Mesodermal cell (in vitro differentiated cells): ENCODE measurements around the gene GRIN3B.

ENCODE experiments used
- H3K27ac ChIP-seq: 2 replicates; pipeline ENCODE4 v1.7.0; 2013; ENCODE audit warnings: mild to moderate bottlenecking, low read depth, low read length, moderate library complexity; ENCODE audit not compliant: severe bottlenecking
- H3K36me3 ChIP-seq: 2 replicates; pipeline ENCODE4 v1.7.1; 2013; ENCODE audit warnings: mild to moderate bottlenecking, low read length, moderate library complexity; ENCODE audit not compliant: control insufficient read depth, insufficient read depth
- H3K4me1 ChIP-seq: one replicate; pipeline ENCODE4 v1.7.1; 2013; ENCODE audit warnings: mild to moderate bottlenecking, low read length; ENCODE audit not compliant: insufficient read depth, control insufficient read depth, poor library complexity, severe bottlenecking
- H3K4me3 ChIP-seq: 2 replicates; pipeline ENCODE4 v1.7.0; 2013; ENCODE audit warnings: low read length, control low read depth, mild to moderate bottlenecking; ENCODE audit not compliant: insufficient read depth, poor library complexity, severe bottlenecking; ENCODE audit errors: extremely low read depth
- H3K9me3 ChIP-seq: 2 replicates; pipeline ENCODE4 v1.7.1; 2013; ENCODE audit warnings: mild to moderate bottlenecking, low read length, moderate library complexity; ENCODE audit not compliant: control insufficient read depth
- WGBS, 2 experiments: methylation state at CpG; one replicate each; pipeline ENCODE4 v1.1.5; 2013; ENCODE audit warnings: missing lambda C conversion rate in 2 of 2; ENCODE audit not compliant: insufficient coverage in 2 of 2; 5-methylcytosine and 5-hydroxymethylcytosine counted together

Gene GRIN3B

DNA sequence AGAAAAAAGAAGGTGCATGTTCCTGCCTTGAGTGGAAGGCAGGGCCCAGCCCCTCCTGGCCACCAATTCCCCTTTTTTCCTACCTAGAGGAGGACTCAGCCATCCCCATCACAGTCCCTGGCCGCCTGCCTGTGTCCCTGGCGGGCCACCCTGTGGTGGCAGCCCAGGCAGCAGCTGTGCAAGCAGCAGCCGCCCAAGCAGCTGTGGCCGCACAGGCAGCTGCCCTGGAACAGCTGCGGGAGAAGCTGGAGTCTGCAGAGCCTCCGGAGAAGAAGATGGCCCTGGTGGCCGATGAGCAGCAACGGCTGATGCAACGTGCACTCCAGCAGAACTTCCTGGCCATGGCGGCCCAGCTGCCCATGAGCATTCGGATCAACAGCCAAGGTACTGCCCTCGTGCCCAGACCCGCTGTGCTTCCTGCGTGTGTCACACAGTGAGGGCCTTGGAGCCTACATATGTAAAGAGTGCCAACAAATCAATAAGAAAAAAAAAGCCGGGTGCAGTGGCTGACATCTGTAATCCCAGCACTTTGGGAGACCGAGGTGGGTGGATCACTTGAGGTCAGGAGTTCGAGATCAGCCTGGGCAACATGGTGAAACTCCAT, 33.6 kb upstream of the GRIN3B start:
- WGBS, 2 experiments: 90 to 92% methylated on average over 15 to 16 of the region's 17 CpGs
- H3K4me3 ChIP-seq: no peak overlapping the region
- peaks cover 16% of the 10 kb centered on the region for H3K4me1 ChIP-seq
- no peaks in the 10 kb centered on the region for H3K9me3 ChIP-seq
- H3K27ac ChIP-seq: no peak overlapping the region
- peaks cover 95% of the 10 kb centered on the region for H3K36me3 ChIP-seq

DNA sequence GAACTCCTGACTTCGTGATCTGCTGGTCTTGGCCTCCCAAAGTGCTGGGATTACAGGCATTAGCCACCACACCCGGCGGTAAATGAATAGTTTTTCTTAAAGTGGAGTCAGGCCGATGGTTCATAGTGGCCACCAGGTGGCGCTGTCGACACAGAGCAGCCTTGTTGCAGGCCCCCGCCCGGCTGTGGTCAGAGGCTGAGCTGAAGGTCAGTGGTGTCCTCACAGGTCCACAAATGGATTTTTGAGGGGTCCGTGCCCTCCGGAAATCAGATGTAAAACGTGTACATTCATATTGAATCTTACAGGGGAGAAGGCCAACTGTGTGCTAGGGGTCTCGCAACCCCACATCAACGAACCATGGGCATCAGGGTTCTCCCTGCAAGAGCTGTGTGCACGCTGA, 29.5 kb upstream of the GRIN3B start:
- H3K27ac ChIP-seq: no peak overlapping the region
- H3K9me3 ChIP-seq: no peaks in the 10 kb centered on the region
- H3K36me3 ChIP-seq: peaks cover 92% of the 10 kb centered on the region
- 91 to 93% methylated on average over 11 to 14 of the region's 14 CpGs for WGBS, 2 experiments
- H3K4me1 ChIP-seq: no peaks in the 10 kb centered on the region
- no peak overlapping the region for H3K4me3 ChIP-seq

- no peak overlapping the region for H3K27ac ChIP-seq
- 86 to 90% methylated on average over 11 to 14 of the region's 24 CpGs for WGBS, 2 experiments
- peaks cover 81% of the 10 kb centered on the region for H3K36me3 ChIP-seq
- H3K4me1 ChIP-seq: no peaks in the 10 kb centered on the region
- H3K4me3 ChIP-seq: no peak overlapping the region
- H3K9me3 ChIP-seq: no peaks in the 10 kb centered on the region
Observed at GRCh38 chr19:971795-972194, 28.4 kb upstream of the GRIN3B start.

DNA sequence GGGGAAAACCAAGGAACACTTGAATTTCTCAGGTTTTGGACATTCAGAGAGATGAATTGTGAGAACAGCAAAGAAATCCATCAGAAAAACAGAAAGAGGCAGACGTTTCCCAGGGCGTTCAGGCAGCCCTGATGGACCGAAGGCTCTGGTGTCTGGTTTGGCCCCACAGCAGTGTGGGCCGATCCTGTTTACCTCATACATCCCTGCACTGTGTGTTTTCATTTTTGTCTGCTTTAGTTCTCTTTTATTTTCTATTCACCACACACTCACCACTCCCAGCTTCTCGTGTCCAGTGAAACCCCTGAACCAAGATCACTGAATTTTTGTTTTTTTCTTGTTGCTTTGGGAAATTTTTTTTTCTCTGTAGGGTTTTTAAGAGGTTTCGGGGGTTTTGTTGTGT, 27.9 kb upstream of the GRIN3B start:
- Histone ChIP-seq H3K27ac (no peak overlapping the region), H3K36me3 (peaks cover 76% of the 10 kb centered on the region), H3K4me3 (no peak overlapping the region), H3K9me3 (no peaks in the 10 kb centered on the region), H3K4me1 (no peaks in the 10 kb centered on the region)
- WGBS, 2 experiments: 94 to 95% methylated on average over 4 to 5 of the region's 6 CpGs

GRCh38 chr19:973726-974563, 26.3 kb upstream of the GRIN3B start:
- peaks cover 62% of the 10 kb centered on the region for H3K36me3 ChIP-seq
- H3K4me3 ChIP-seq: no peak overlapping the region
- WGBS, 2 experiments: 88 to 89% methylated on average over 20 of the region's 29 CpGs
- no peaks in the 10 kb centered on the region for H3K9me3 ChIP-seq
- no peak overlapping the region for H3K27ac ChIP-seq
- no peaks in the 10 kb centered on the region for H3K4me1 ChIP-seq

DNA sequence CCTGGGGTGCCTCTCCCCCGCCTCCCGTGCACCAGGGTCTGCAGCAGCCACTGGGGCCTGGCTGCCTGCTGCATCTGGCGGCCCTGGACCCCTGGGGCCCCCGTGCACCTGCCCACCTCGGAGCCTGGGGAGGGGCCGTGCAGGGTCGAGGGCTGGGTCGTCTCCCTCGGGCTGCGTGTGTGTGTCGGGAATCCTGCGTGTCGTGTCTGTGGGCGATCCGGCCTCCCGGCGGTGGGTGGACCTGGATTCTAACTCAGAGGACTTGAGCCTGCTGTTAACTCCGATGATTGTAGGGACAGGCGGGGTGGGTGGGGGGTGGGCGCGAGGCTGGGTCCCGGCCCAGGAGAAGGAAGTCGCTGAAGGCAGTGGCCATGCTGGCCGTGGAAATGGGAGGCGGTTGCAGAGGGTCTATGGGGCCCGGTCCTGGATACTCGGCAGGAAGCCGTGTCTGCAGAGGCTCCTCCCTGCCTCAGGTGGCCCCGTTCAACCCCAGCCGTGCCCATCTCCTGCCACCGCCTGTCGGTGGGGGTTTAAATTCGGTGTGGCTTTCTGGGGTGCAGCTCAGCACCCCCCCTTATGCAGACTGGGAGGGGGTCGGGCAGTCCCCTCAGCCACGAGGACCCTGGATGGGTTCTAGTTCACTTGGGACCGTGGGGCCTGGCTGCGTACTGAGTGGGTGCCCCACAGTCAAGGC, 25.5 kb upstream of the GRIN3B start:
- Histone ChIP-seq H3K36me3 (peaks cover 54% of the 10 kb centered on the region), H3K27ac (no peak overlapping the region), H3K9me3 (no peaks in the 10 kb centered on the region), H3K4me1 (no peaks in the 10 kb centered on the region), H3K4me3 (no peak overlapping the region)
- 85 to 88% methylated on average over 27 to 32 of the region's 37 CpGs for WGBS, 2 experiments

DNA sequence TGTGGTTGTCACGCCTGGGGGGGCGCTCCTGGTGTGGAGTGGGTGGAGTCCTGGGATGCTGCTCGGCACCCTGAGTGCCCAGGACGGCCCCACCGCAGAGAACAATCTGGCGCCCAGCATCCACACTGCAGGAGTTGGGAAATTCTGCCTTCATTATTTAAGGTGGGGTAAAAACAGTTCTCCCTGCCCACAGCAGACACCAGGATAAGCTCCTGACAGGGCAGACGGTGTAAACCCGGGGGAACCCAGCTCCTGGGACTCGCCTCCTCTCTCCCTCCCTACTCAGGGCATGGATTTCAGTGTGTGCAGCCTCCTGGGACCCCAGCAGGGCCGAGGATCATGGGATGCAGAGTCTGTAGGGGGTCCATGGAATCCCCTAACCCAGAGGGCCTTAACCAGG, 23.7 kb upstream of the GRIN3B start:
- H3K4me3 ChIP-seq: no peak overlapping the region
- no peaks in the 10 kb centered on the region for H3K9me3 ChIP-seq
- peaks cover 7% of the 10 kb centered on the region for H3K4me1 ChIP-seq
- 74 to 88% methylated on average over 6 to 7 of the region's 10 CpGs for WGBS, 2 experiments
- H3K36me3 ChIP-seq: peaks cover 36% of the 10 kb centered on the region
- H3K27ac ChIP-seq: no peak overlapping the region

- no peaks in the 10 kb centered on the region for H3K9me3 ChIP-seq
- 94 to 96% methylated on average over 15 to 24 of the region's 24 CpGs for WGBS, 2 experiments
- H3K4me1 ChIP-seq: peaks cover 7% of the 10 kb centered on the region
Observed at GRCh38 chr19:977058-977464, 23.2 kb upstream of the GRIN3B start.

GRCh38 chr19:979318-979741, 20.9 kb upstream of the GRIN3B start:
- WGBS, 2 experiments: 81 to 90% methylated on average over 15 to 17 of the region's 19 CpGs
- Histone ChIP-seq H3K4me3 (no peak overlapping the region), H3K36me3 (peaks cover 10% of the 10 kb centered on the region), H3K9me3 (no peaks in the 10 kb centered on the region), H3K4me1 (peaks cover 15% of the 10 kb centered on the region), H3K27ac (peak overlapping the region; percentile 76)

More at GRCh38 chr19:977058-977464, 23.2 kb upstream of the GRIN3B start:
- no peak overlapping the region for H3K4me3 ChIP-seq
- peaks cover 31% of the 10 kb centered on the region for H3K36me3 ChIP-seq
- peak overlapping the region; percentile 29 for H3K27ac ChIP-seq

GRCh38 chr19:980133-980998, 19.9 kb upstream of the GRIN3B start:
- peak overlapping the region; percentile 92 for H3K27ac ChIP-seq
- WGBS, 2 experiments: 41 to 42% methylated on average over 19 to 27 of the region's 32 CpGs
- H3K36me3 ChIP-seq: peaks cover 3% of the 10 kb centered on the region
- peak overlapping the region; percentile 2 for H3K4me3 ChIP-seq
- H3K4me1 ChIP-seq: peaks cover 15% of the 10 kb centered on the region
- no peaks in the 10 kb centered on the region for H3K9me3 ChIP-seq
